HL-60 (cell line): Measurements from ENCODE around the gene ACYP2.

Experiments
- DNase-seq, 2 experiments: peaks; one replicate each; pipeline ENCODE4 v3.0.0-alpha.2; 2010 to 2020; ENCODE audit warnings: low read depth in 1 of 2, low spot score in 1 of 2
- H3K27ac ChIP-seq: fragments of 250-450 bp; sonication (Bioruptor Pico); replicated peaks from 2 replicates; pipeline ENCODE4 v1.5.1; 2020; ENCODE audit warnings: mild to moderate bottlenecking, moderate library complexity
- H3K27me3 ChIP-seq: fragments of 250-450 bp; sonication (Bioruptor Pico); 2 replicates; pipeline ENCODE4 v1.5.1; 2021; ENCODE audit warnings: mild to moderate bottlenecking, moderate library complexity; ENCODE audit not compliant: insufficient read depth, poor library complexity, severe bottlenecking
- H3K4me3 ChIP-seq: replicated peaks from 2 replicates; pipeline ENCODE4 v1.5.1; 2011; ENCODE audit warnings: mild to moderate bottlenecking, control low read depth, low read length; ENCODE audit not compliant: insufficient read depth
- CTCF ChIP-seq: IDR thresholded peaks from one replicate; pipeline ENCODE4 v1.5.1; 2011; ENCODE audit warnings: low read length, control low read depth, inconsistent platforms; ENCODE audit not compliant: insufficient read depth
- GABPA ChIP-seq: IDR thresholded peaks from 2 replicates; pipeline ENCODE4 v1.6.1; 2012; ENCODE audit warnings: low read depth
- POLR2AphosphoS5 ChIP-seq: IDR thresholded peaks from 2 replicates; pipeline ENCODE4 v1.6.1; 2012; ENCODE audit warnings: low read depth
- REST ChIP-seq: IDR thresholded peaks from 2 replicates; pipeline ENCODE4 v1.6.1; 2012; ENCODE audit warnings: low read depth; ENCODE audit not compliant: insufficient replicate concordance
- SPI1 ChIP-seq: IDR thresholded peaks from 2 replicates; pipeline ENCODE4 v1.6.1; 2012; ENCODE audit warnings: low read depth, mild to moderate bottlenecking, borderline replicate concordance

The ACYP2 gene

GRCh38 chr2:54240515-54241469, 125.4 kb downstream of the ACYP2 start:
- no peak for TF ChIP-seq POLR2AphosphoS5
- TF ChIP-seq CTCF: no peak
- TF ChIP-seq SPI1: no peak
- TF ChIP-seq GABPA: no peak
- TF ChIP-seq REST: no peak
- H3K27me3 ChIP-seq: peaks cover 2% of the 10 kb centered on the region
- H3K4me3 ChIP-seq: no peak overlapping the region
- H3K27ac ChIP-seq: no peak overlapping the region
- no peak for DNase-seq

- H3K4me3 ChIP-seq: no peak overlapping the region
- H3K27me3 ChIP-seq: peaks cover 2% of the 10 kb centered on the region
- TF ChIP-seq POLR2AphosphoS5 (no peak), GABPA (no peak), REST (no peak), SPI1 (no peak), CTCF (no peak)
- no peak for DNase-seq
- no peak overlapping the region for H3K27ac ChIP-seq
These were observed 131.7 kb downstream of the ACYP2 start for GRCh38 chr2:54247115-54247514.

- TF ChIP-seq SPI1 (no peak), GABPA (no peak), REST (no peak), CTCF (no peak), POLR2AphosphoS5 (no peak)
These were observed 134.2 kb downstream of the ACYP2 start for GRCh38 chr2:54249629-54250028.

More at GRCh38 chr2:54249629-54250028, 134.2 kb downstream of the ACYP2 start:
- Histone ChIP-seq H3K27me3 (peaks cover 2% of the 10 kb centered on the region), H3K27ac (no peak overlapping the region), H3K4me3 (no peak overlapping the region)
- no peak for DNase-seq
